AG09309 (cell line): ENCODE results near the gene FRG2C.
A peak's percentile ranks its signal among the peaks of the same experiment; 100 is the strongest.
"Not testable (repeated sequence)": the region's sequence is repeated elsewhere in the genome, so short reads cannot be mapped to it uniquely, and the experiment has no call there.

Experiments
- DNase-seq: peaks from one replicate; pipeline ENCODE4 v3.0.0-alpha.2; 2010; ENCODE audit warnings: low read depth
- H3K4me3 ChIP-seq: 2 replicates; pipeline ENCODE4 v1.5.1; 2011; ENCODE audit warnings: mild to moderate bottlenecking, low read depth, low read length, moderate library complexity; ENCODE audit not compliant: control insufficient read depth
- CTCF ChIP-seq: IDR thresholded peaks from 2 replicates; pipeline ENCODE4 v1.5.1; 2011; ENCODE audit warnings: mild to moderate bottlenecking, low read depth, low read length, inconsistent platforms; ENCODE audit not compliant: insufficient read depth, control insufficient read depth; ENCODE audit errors: missing control alignments

Gene FRG2C

GRCh38 chr3:75672140-75672775 lies 8.1 kb downstream of the FRG2C start:
- H3K4me3 ChIP-seq: peak overlapping the region; percentile 44
- DNase-seq: peak; percentile 57
- peak; percentile 25 for TF ChIP-seq CTCF

- not testable (repeated sequence) for H3K4me3 ChIP-seq, DNase-seq
Measured at GRCh38 chr3:75683965-75684364, 19.8 kb downstream of the FRG2C start.

- TF ChIP-seq CTCF: no peak
- no peak for DNase-seq
- no peak overlapping the region for H3K4me3 ChIP-seq
Measured at GRCh38 chr3:75687323-75687722, 23.2 kb downstream of the FRG2C start.

GRCh38 chr3:75692061-75692460 lies 27.9 kb downstream of the FRG2C start:
- no peak for DNase-seq
- TF ChIP-seq CTCF: no peak
- no peak overlapping the region for H3K4me3 ChIP-seq
